ENCODE data around the gene MAP3K15. TPM values are rescaled to one million over a fixed set of nuclear protein-coding genes. Genes with fewer than 3 reads are reported as not detected.

Gene MAP3K15, protein sequence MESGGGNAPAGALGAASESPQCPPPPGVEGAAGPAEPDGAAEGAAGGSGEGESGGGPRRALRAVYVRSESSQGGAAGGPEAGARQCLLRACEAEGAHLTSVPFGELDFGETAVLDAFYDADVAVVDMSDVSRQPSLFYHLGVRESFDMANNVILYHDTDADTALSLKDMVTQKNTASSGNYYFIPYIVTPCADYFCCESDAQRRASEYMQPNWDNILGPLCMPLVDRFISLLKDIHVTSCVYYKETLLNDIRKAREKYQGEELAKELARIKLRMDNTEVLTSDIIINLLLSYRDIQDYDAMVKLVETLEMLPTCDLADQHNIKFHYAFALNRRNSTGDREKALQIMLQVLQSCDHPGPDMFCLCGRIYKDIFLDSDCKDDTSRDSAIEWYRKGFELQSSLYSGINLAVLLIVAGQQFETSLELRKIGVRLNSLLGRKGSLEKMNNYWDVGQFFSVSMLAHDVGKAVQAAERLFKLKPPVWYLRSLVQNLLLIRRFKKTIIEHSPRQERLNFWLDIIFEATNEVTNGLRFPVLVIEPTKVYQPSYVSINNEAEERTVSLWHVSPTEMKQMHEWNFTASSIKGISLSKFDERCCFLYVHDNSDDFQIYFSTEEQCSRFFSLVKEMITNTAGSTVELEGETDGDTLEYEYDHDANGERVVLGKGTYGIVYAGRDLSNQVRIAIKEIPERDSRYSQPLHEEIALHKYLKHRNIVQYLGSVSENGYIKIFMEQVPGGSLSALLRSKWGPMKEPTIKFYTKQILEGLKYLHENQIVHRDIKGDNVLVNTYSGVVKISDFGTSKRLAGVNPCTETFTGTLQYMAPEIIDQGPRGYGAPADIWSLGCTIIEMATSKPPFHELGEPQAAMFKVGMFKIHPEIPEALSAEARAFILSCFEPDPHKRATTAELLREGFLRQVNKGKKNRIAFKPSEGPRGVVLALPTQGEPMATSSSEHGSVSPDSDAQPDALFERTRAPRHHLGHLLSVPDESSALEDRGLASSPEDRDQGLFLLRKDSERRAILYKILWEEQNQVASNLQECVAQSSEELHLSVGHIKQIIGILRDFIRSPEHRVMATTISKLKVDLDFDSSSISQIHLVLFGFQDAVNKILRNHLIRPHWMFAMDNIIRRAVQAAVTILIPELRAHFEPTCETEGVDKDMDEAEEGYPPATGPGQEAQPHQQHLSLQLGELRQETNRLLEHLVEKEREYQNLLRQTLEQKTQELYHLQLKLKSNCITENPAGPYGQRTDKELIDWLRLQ (N-terminal part only)
- total RNA-seq = under 1 TPM; 0.27 to 0.32 TPM

DNA sequence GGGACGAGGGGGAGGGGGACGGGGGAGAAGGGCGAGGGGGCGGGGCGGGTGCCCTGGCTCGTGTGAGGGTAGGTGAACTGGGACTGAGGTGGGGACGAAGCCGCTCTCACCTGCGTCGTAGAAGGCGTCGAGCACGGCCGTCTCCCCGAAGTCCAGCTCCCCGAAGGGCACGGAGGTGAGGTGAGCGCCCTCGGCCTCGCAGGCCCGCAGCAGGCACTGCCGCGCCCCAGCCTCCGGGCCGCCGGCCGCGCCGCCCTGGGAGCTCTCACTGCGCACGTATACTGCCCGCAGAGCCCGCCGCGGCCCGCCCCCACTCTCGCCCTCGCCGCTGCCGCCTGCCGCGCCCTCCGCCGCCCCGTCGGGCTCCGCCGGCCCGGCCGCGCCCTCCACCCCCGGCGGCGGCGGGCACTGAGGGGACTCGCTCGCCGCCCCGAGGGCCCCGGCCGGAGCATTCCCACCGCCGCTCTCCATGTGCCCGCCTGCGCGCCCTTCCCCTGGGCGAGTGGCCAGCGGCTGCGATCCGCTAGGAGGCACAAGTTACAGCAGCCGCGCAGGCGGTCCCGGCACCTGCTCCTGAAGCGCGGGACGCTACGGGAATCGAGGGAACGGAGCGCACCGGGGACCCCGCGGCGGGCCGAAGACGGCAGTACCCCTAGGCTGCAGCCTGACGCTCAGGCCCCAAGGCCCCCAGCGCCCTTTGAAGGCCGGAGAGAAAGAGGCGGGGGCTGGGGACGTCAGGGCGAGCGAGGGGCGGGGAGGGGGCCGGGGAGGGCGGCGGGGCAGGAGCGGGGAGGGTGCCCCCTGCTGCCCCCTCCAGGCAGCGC lies at the start of gene MAP3K15:
TSS of gene MAP3K15 (minus strand) at position 718 of the 824 bp plus-strand sequence. CDS start at position 471, 247 bp downstream.
- ChIA-PET CTCF (interaction anchor here (1.0 kb wide), 1 partner anchor 143 kb away, joined by 3 read pairs; no protein-coding TSS in a partner anchor), POLR2A (no interaction called here)

DNA sequence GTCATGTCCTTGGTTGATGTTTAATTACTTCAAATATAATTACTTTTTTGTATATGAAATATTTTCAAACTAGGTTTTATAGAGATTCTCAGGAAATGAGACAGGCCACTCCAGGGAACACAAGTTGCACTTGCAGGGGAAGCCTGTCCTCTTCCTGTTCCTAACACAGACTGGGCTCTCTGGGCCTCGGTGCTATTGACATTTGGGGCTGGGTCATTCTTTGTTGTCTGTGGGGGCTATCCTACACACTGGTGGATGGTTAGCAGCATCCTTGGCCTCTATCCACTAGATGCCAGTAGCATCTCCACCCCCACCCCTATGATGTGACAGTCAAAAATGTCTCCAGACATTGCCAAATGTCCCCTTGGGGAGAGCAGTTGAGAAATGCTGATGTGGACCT lies 49.3 kb upstream of the MAP3K15 start:
- ChIA-PET CTCF (no interaction called here), POLR2A (no interaction called here)

DNA sequence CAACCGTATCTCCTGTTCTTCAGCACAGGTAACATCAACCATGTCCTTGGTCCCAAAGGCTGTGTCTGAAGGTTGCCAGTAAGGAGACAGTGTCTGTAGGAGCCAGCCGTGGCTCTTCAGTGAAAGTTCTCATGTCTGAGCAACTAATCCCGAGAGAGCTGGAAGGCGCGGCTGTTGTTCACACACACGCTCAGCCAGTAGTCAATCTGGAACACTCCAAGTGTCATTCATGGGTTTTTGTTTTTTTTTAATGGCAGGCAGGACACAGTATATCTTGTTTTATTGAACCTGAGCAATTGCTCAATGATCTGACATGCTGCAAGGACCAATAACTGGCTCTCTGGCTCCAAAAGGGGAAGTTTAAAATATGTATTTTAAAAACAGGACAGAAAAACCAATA lies 48.4 kb upstream of the MAP3K15 start:
- POLR2A ChIA-PET = no interaction called here
- CTCF ChIA-PET = interaction anchor here (0.6 kb wide), 1 partner anchor 56 kb away, joined by 4 read pairs; no protein-coding TSS in a partner anchor

DNA sequence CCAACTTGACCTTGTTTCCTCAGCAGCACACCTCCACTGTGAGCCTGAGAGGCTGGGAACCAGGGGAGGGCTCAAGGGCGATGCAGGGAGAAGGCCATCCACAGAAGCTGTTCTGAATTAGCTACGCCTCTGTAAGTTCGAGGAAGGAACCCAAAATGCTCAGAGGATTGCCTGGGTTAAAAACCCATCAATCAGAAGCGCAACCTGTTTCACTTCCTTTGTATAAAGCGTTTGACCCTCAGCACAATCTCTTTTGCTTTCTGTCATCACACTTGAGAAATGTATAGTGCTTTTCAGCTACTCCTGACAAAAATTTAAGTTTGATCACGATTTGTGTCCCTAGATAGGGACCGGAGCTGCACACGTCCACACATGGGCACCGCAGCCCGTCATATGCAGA lies 48.0 kb upstream of the MAP3K15 start:
- ChIA-PET CTCF (interaction anchor here (0.6 kb wide), 1 partner anchor 56 kb away, joined by 4 read pairs; no protein-coding TSS in a partner anchor), POLR2A (no interaction called here)

DNA sequence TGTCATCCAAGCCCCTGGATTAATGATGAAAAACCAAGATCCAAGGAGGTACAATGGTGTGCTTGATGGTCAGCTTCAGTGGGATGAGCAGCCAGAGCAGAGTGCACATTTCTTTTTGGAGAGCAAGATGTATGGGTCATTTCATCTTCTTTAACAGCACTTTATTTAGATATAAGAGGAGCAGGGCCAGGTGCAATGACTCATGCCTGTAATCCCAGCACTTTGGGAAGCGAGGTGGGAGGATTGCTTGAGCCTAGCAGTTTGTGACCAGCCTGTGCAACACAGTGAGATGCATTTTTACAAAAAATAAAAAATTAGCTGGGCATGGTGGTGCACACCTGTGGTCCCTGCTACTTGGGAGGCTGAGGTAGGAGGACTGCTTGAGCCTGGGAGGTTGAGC lies 45.3 kb upstream of the MAP3K15 start:
- ChIA-PET CTCF (no interaction called here), POLR2A (no interaction called here)

DNA sequence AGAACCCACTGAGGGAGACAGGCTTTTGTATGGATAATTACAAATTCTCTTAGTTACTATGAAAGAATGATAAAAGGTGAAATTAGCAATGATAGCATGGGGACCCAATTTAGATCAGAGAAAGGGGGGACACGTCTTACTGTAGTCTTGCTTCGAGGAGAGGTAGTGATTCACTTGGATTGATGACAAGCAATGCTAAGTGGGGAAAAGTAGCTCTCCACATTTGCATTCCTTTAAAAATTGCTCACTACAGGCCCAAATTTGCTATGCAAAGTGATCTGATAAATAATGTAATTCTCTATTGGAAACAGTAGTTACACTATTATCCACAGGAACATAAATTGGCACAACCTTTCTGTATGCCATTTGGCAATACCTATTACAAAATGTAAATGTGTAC lies 42.5 kb upstream of the MAP3K15 start:
- CTCF ChIA-PET = no interaction called here

DNA sequence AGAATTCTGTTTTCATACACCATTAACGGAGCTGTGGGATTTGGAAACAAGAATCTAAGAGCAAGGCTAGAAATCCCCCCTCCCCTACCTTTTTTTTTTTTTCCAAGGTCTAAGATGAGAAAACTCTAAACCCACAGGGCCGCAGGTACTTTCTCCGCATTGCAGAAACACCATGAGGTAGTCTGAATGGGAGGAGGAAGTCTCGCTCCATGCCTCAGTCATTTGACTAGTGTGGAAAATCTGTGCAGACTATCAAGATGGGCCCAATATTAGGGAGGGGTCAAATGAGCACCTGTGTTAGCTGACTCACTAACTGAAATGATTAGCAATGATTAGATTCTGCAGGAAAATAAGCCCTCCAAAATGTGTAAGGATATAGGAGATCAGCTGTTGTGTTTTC lies 40.9 kb upstream of the MAP3K15 start:
- ChIA-PET CTCF (interaction anchor here (0.6 kb wide), 1 partner anchor 9 kb away, joined by 3 read pairs; no protein-coding TSS in a partner anchor), POLR2A (interaction anchor here (0.6 kb wide), 2 partner anchors 78 to 1201 kb away, joined by 4 to 5 read pairs; no protein-coding TSS in a partner anchor)

More for the DNA sequence above, 42.5 kb upstream of the MAP3K15 start:
- POLR2A ChIA-PET = interaction anchor here (0.7 kb wide), 1 partner anchor 8 kb away, joined by 3 read pairs; no protein-coding TSS in a partner anchor

DNA sequence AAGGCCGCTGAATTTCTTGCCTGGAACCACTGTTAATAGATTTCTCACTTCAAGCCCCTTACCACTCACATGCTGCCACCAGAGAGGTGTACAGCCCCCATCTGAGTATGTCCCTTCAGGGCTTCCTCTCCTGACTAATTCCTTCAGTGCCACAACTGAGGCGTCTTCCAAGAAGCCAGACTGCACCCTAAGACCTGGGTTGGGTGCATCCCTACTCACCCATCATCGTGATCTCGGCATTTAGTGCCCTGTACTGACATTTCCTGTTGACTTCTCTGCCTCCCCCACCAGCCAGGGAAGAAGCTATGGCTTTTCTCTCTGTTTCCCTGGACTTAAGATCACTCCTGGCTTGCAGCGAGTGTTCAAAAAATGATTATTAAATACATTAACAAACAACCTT lies 40.4 kb upstream of the MAP3K15 start:
- ChIA-PET POLR2A (interaction anchor here (0.6 kb wide), 2 partner anchors 79 to 1200 kb away, joined by 4 to 5 read pairs; no protein-coding TSS in a partner anchor), CTCF (interaction anchor here (0.6 to 0.9 kb wide), 2 partner anchors 10 to 191 kb away, joined by 3 read pairs; no protein-coding TSS in a partner anchor)

DNA sequence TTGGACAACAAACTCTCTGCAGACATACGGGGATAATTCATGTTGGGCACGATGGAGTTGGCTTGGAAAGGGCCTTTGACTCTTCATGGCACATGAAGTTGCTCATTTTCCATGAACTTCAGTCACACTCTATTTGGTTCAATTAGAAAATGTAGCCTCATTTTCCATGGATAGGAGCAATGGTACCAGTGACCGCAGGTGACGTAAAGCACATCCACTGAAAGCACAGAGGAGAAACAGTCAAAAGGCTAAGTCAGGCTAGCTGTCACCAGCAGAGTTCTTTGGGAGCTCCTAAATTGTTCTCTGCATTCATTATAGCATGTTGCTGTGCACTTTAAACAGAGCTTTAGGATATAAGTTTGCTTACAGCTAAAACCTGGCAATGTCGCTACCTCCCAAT lies 39.9 kb upstream of the MAP3K15 start:
- ChIA-PET CTCF (interaction anchor here (0.9 kb wide), 1 partner anchor 192 kb away, joined by 3 read pairs; no protein-coding TSS in a partner anchor), POLR2A (no interaction called here)

DNA sequence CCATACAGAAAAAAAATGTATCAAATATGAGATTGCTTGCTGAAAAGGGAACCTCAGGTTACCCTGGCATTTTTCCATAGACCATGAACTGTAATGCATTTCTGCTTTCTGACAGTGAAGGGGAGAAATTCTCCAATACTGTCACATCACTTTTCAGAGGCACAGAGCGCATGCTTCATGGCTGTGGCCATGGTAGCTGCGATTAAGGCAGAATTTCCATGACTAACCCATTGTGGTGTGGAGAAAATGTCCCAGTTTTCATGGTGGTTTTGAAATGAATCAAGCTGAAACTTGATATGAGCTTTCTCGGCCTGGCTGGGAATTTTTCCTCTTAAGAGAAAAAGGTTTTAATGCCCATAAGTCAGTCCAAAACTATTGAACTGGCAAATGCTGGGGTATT lies 39.5 kb upstream of the MAP3K15 start:
- ChIA-PET POLR2A (interaction anchor here (0.6 kb wide), 1 partner anchor 20 kb away, joined by 3 read pairs; no protein-coding TSS in a partner anchor), CTCF (interaction anchor here (0.7 to 0.9 kb wide), 2 partner anchors 192 to 257 kb away, joined by 3 read pairs; no protein-coding TSS in a partner anchor)

DNA sequence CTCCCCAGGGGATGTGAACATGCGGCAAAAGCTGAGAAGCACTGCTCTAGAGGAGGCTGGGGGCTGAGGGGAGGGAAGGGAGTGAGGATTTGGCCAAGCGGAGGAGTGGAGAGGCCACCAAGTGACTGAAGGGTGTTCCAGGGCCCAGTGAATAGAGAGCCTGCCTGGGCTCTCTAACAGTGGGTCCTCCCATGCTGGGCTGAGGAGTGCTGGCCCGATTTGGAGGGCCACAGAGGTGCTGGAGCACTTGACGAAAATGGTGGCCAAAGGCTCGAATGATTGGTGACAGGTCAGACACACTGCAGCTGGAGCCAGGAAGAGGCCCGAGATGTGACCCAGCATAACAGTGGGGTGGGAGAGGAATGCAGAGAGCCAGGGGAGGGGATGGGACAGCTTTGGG lies 37.5 kb upstream of the MAP3K15 start:
- ChIA-PET CTCF (no interaction called here), POLR2A (no interaction called here)

DNA sequence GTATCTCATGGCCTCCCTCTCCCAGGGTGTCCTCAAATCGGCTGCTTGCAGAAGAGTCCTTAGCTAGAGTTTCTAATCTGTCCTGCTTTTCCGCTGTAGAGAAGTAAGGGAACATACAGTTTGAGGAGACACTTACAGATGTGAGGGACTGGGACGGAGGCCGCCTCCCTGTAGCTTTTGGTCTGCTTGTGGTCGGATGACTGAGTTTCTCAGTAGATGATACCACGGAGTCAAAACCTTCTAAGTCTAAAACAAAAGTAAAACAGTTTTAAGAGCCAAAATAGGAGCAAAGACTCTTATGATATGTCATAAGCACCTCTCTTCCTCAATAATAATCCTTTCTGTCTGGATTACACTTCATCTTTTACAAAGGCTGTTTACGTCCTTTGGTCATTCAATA lies 34.5 kb upstream of the MAP3K15 start:
- POLR2A ChIA-PET = no interaction called here
- CTCF ChIA-PET = no interaction called here

DNA sequence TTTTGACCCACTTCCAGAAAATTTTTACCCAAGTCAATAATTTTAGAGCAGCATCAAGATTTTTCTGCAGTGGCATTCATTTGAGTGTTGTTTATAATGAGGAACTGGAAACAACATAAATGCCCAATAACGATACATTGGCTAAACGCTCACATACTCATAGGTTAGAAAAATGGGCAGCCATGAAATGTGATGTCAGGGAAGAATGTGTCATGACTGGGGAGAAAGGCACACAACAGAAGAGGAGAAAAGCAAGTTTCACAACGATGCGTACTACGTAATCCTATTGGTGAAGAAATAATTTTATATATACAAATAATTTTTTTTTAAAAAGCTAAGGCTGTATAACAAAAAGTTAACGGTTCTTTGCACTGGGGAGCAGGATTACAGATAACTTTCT lies 33.6 kb upstream of the MAP3K15 start:
- CTCF ChIA-PET = no interaction called here
- POLR2A ChIA-PET = no interaction called here

DNA sequence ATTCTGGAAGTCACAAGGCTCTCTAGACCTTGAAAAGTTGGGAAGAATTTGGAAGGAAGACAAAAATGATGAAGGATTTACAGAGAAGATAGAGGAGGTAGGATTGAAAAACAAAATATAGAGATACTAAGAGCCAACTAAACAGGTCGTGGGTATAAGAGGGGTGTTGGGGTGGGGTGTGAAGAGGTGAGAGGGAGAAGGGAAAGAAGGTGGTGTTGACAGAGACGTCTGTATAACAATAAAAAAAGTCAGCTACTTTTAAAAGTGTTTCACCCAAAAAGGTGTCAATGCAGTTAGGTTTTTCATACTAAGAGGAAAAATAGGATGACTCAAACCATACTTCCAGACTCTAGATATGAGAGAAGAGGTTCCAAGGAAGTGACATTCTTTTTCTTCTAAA lies 33.0 kb upstream of the MAP3K15 start:
- ChIA-PET CTCF (no interaction called here), POLR2A (no interaction called here)

DNA sequence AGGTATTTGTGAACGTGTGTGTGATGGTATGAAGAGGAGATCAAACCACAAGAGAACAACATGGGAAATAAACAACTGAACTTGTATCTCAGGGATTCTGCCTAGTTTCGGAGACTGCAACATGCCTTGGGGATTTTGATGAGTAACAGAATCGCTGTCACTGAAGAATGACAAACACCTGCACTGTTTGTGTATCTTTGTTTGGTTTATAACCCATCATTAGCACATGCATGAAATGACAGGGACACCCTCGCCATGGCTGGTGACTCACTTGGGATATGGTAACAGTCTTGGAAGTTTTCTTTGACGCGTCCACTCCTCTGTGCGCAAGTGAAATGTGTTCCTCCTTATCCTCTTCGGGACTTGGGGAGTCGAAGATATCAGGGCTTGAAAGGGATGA lies 30.3 kb upstream of the MAP3K15 start:
- ChIA-PET CTCF (no interaction called here), POLR2A (no interaction called here)

DNA sequence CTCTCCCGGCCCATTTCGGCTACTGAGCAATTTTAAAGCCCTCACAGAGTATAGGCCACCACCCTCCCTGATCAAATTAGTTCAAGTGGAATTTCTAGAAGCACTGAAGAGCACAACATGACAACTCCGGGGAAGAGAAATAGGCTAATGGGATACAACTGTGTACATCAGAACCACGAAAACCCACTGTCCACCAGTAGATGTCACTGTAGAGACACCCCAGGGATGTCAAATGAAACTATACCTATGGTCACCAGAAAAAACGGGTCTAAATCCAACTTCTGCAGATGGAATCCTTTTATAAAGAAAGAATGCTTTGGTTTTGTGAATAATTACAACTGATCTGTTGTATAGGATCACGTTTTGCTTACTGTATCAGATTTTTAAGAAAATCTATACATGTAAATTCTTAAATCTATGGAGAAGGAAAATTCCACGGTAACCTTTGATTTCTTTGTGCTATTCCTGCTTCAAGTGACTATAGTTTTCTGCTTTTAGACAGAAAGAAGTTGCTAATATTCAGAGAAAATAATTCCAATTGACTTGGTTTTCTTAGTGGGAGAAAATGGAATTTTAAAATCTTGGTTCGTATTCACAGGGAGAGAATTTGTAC lies 29.5 kb upstream of the MAP3K15 start:
- ChIA-PET POLR2A (no interaction called here), CTCF (no interaction called here)

DNA sequence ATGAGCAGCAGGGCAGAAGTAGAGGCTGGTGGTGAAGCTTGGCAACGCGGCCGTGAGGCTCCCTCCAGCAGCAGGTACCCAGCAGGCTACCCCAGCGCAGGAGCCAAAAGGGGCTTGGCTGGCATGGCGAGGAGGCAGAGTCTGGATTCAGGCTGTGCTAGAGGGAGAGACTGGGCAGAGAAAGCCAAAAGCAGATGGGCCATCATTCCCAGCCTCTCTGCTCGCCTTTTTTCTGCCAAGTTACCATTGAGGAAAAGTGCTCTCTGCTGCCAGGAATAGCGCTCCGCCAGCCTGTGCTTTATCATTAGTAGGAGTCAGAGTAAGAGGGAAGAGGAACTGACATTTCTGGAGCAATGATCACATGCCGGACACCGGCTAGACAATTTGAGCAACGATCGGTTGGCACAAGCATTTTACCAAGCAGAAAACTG lies 28.7 kb upstream of the MAP3K15 start:
- CTCF ChIA-PET = no interaction called here
- POLR2A ChIA-PET = no interaction called here

DNA sequence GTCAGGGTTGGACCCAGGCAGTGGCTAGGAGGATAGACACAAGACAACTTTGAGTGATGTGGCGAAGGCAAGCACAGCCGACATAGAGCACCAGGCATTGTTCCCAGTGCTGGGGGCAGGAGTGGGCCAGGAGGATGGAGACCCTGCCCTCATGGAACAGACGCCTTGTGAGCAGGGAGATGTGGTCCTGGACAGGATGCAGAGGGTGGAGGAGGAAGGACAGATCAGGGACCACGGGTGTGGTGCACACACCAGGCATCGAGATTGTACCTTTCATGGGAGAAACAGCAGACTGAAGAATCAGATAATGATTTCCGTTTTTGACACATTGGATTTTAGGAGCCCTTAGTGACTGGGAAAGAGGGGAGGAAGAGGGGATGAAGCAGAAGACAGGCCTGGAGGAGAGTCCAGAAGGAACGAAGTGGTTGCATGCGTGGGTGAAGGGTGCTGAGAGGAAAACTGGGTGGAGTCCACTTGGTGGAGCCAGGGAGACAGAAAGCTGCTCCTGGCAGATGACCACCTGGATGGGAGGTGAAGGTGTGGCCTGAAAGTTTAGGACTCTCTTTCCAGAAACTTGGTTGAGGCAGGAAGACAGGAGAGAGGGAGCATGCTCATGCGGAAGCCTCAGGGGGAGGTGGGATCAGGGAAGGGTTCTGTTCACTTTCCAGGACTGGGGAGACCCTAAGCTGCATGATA lies 27.9 kb upstream of the MAP3K15 start:
- POLR2A ChIA-PET = no interaction called here
- CTCF ChIA-PET = no interaction called here
